ENCODE results near the gene OXTR.

The OXTR gene

GRCh38 chr3:8749316-8749715 lies 20.1 kb downstream of the OXTR start:
- Histone ChIP-seq H2BK15ac (ENCODE audit: low read depth, poor library complexity, severe bottlenecking) (no peak overlapping the region), H2BK12ac (ENCODE audit: low read length in 2 of 2) (no peak overlapping the region)

DNA sequence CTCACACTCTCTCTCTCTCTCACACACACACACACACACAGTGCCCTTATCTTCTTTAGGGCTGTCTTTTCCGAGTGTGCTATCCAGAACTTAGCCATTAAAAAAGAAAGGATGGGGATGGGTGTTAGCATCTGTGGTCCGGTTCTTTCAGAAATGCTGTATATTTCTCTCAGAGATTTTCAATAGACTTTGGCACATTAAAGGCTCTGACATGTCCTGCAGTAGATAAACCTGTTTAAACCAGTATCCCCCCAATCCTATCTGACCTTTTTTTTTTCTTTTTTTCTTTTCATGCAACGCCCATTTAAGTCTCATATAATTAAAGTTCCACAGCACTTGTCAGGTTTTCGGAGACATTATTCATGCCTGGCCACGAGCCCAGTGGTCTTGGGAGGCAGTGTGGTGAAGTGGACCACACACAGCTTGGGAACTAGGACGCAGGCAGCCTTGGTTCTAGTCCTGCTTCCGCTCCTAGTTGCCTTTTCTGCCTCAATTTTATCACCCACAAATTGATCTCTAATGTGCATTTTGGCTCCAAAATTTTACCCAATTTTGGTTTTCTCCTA lies 22.6 kb downstream of the OXTR start:
- 90% methylated on average over 6 of the region's 7 CpGs for WGBS

More at GRCh38 chr3:8749316-8749715, 20.1 kb downstream of the OXTR start:
- no peak overlapping the region for H3K14ac ChIP-seq (ENCODE audit: low read length in 2 of 2)
- no peak overlapping the region for H4K8ac ChIP-seq (ENCODE audit: low read length)
- no peak overlapping the region for H3K27ac ChIP-seq (ENCODE audit: low read length, poor library complexity, severe bottlenecking)
- no peak overlapping the region for H3K18ac ChIP-seq (ENCODE audit: low read depth in 1 of 2, low read length in 2 of 2)
- no peak overlapping the region for H3K4ac ChIP-seq (ENCODE audit: low read depth in 1 of 2, low read length in 2 of 2)
- H3K4me1 ChIP-seq (ENCODE audit: control insufficient read depth, insufficient read depth, low read depth, low read length) = peaks cover 3% of the 10 kb centered on the region
- peaks cover 0 to 17% of the 10 kb centered on the region in 2 experiments for H3K27me3 ChIP-seq (ENCODE audit: control insufficient read depth in 1 of 2, insufficient read depth in 1 of 2, low read length in 2 of 2)
- WGBS = 96% methylated on average over 3 of the region's 3 CpGs
- H3K36me3 ChIP-seq (ENCODE audit: control insufficient read depth in 1 of 2, insufficient read depth in 2 of 2, low read depth in 1 of 2, low read length in 2 of 2) = peaks cover 0 to 27% of the 10 kb centered on the region in 2 experiments
- no peak overlapping the region for H2BK120ac ChIP-seq (ENCODE audit: low read depth, low read length)
- no peak overlapping the region for H4K91ac ChIP-seq (ENCODE audit: low read length)
- peaks cover 9% of the 10 kb centered on the region for H3K79me1 ChIP-seq (replicated peaks; ENCODE audit: low read length, poor library complexity, severe bottlenecking)
- no peak overlapping the region for H2AK5ac ChIP-seq (ENCODE audit: low read length, severe bottlenecking)
- no peak overlapping the region for H3K4me3 ChIP-seq (ENCODE audit: insufficient read depth in 1 of 2, low read depth in 1 of 2, low read length in 2 of 2)
- H2BK5ac ChIP-seq (ENCODE audit: low read depth, low read length, poor library complexity, severe bottlenecking) = no peak overlapping the region
- no peak overlapping the region for H3K9ac ChIP-seq (ENCODE audit: low read length)
- H3K9me3 ChIP-seq (ENCODE audit: control insufficient read depth, low read length) = no peaks in the 10 kb centered on the region
- DNase-seq = no peak
- no peak overlapping the region for H3K23ac ChIP-seq (ENCODE audit: low read length in 2 of 2)
- H3K4me2 ChIP-seq (ENCODE audit: low read length, poor library complexity, severe bottlenecking) = no peak overlapping the region
- no peak overlapping the region for H2AFZ ChIP-seq (ENCODE audit: low read depth, low read length)

GRCh38 chr3:8745619-8746370 lies 23.6 kb downstream of the OXTR start:
- Histone ChIP-seq H3K36me3 (ENCODE audit: control insufficient read depth in 1 of 2, insufficient read depth in 2 of 2, low read depth in 1 of 2, low read length in 2 of 2) (peaks cover 0 to 9% of the 10 kb centered on the region in 2 experiments), H2BK5ac (ENCODE audit: low read depth, low read length, poor library complexity, severe bottlenecking) (no peak overlapping the region), H3K4me2 (ENCODE audit: low read length, poor library complexity, severe bottlenecking) (no peak overlapping the region), H3K27me3 (ENCODE audit: control insufficient read depth in 1 of 2, insufficient read depth in 1 of 2, low read length in 2 of 2) (peaks cover 0 to 13% of the 10 kb centered on the region in 2 experiments), H2AFZ (ENCODE audit: low read depth, low read length) (no peak overlapping the region), H2AK5ac (ENCODE audit: low read length, severe bottlenecking) (no peak overlapping the region), H3K18ac (ENCODE audit: low read depth in 1 of 2, low read length in 2 of 2) (no peak overlapping the region), H4K91ac (ENCODE audit: low read length) (no peak overlapping the region), H2BK15ac (ENCODE audit: low read depth, poor library complexity, severe bottlenecking) (no peak overlapping the region), H3K79me1 (replicated peaks; ENCODE audit: low read length, poor library complexity, severe bottlenecking) (no peaks in the 10 kb centered on the region), H3K23ac (ENCODE audit: low read length in 2 of 2) (no peak overlapping the region), H4K8ac (ENCODE audit: low read length) (no peak overlapping the region), H3K4ac (ENCODE audit: low read depth in 1 of 2, low read length in 2 of 2) (no peak overlapping the region), H2BK120ac (ENCODE audit: low read depth, low read length) (no peak overlapping the region), H3K14ac (ENCODE audit: low read length in 2 of 2) (no peak overlapping the region), H3K27ac (ENCODE audit: low read length, poor library complexity, severe bottlenecking) (no peak overlapping the region), H2BK12ac (ENCODE audit: low read length in 2 of 2) (no peak overlapping the region), H3K9me3 (ENCODE audit: control insufficient read depth, low read length) (no peaks in the 10 kb centered on the region), H3K9ac (ENCODE audit: low read length) (no peak overlapping the region), H3K4me1 (ENCODE audit: control insufficient read depth, insufficient read depth, low read depth, low read length) (peaks cover 7% of the 10 kb centered on the region), H3K4me3 (ENCODE audit: insufficient read depth in 1 of 2, low read depth in 1 of 2, low read length in 2 of 2) (no peak overlapping the region)
- DNase-seq = no peak
- 96% methylated on average over 25 of the region's 25 CpGs for WGBS

More for the DNA sequence above, 22.6 kb downstream of the OXTR start:
- Histone ChIP-seq H3K79me1 (replicated peaks; ENCODE audit: low read length, poor library complexity, severe bottlenecking) (no peaks in the 10 kb centered on the region), H2AK5ac (ENCODE audit: low read length, severe bottlenecking) (no peak overlapping the region), H3K4me2 (ENCODE audit: low read length, poor library complexity, severe bottlenecking) (no peak overlapping the region), H2BK15ac (ENCODE audit: low read depth, poor library complexity, severe bottlenecking) (no peak overlapping the region), H3K23ac (ENCODE audit: low read length in 2 of 2) (no peak overlapping the region), H3K4me1 (ENCODE audit: control insufficient read depth, insufficient read depth, low read depth, low read length) (peaks cover 4% of the 10 kb centered on the region), H4K91ac (ENCODE audit: low read length) (no peak overlapping the region), H3K27me3 (ENCODE audit: control insufficient read depth in 1 of 2, insufficient read depth in 1 of 2, low read length in 2 of 2) (peaks cover 0 to 13% of the 10 kb centered on the region in 2 experiments), H3K27ac (ENCODE audit: low read length, poor library complexity, severe bottlenecking) (no peak overlapping the region), H4K8ac (ENCODE audit: low read length) (no peak overlapping the region), H3K36me3 (ENCODE audit: control insufficient read depth in 1 of 2, insufficient read depth in 2 of 2, low read depth in 1 of 2, low read length in 2 of 2) (peaks cover 0 to 9% of the 10 kb centered on the region in 2 experiments), H2BK12ac (ENCODE audit: low read length in 2 of 2) (no peak overlapping the region), H3K9ac (ENCODE audit: low read length) (no peak overlapping the region), H3K18ac (ENCODE audit: low read depth in 1 of 2, low read length in 2 of 2) (no peak overlapping the region), H3K4me3 (ENCODE audit: insufficient read depth in 1 of 2, low read depth in 1 of 2, low read length in 2 of 2) (no peak overlapping the region), H3K4ac (ENCODE audit: low read depth in 1 of 2, low read length in 2 of 2) (no peak overlapping the region), H3K9me3 (ENCODE audit: control insufficient read depth, low read length) (no peaks in the 10 kb centered on the region), H2AFZ (ENCODE audit: low read depth, low read length) (no peak overlapping the region), H3K14ac (ENCODE audit: low read length in 2 of 2) (no peak overlapping the region), H2BK120ac (ENCODE audit: low read depth, low read length) (no peak overlapping the region), H2BK5ac (ENCODE audit: low read depth, low read length, poor library complexity, severe bottlenecking) (no peak overlapping the region)
- no peak for DNase-seq

- WGBS = 70% methylated on average over 2 of the region's 3 CpGs
- no peak overlapping the region for H4K91ac ChIP-seq (ENCODE audit: low read length)
These were observed 25.5 kb downstream of the OXTR start for GRCh38 chr3:8743911-8744310.

More at GRCh38 chr3:8743911-8744310, 25.5 kb downstream of the OXTR start:
- Histone ChIP-seq H3K4me1 (ENCODE audit: control insufficient read depth, insufficient read depth, low read depth, low read length) (peaks cover 16% of the 10 kb centered on the region), H2AK5ac (ENCODE audit: low read length, severe bottlenecking) (no peak overlapping the region), H3K9me3 (ENCODE audit: control insufficient read depth, low read length) (no peaks in the 10 kb centered on the region), H3K18ac (ENCODE audit: low read depth in 1 of 2, low read length in 2 of 2) (no peak overlapping the region), H2AFZ (ENCODE audit: low read depth, low read length) (no peak overlapping the region), H3K27ac (ENCODE audit: low read length, poor library complexity, severe bottlenecking) (no peak overlapping the region), H3K79me1 (replicated peaks; ENCODE audit: low read length, poor library complexity, severe bottlenecking) (no peaks in the 10 kb centered on the region), H2BK12ac (ENCODE audit: low read length in 2 of 2) (no peak overlapping the region), H2BK120ac (ENCODE audit: low read depth, low read length) (no peak overlapping the region), H3K4me2 (ENCODE audit: low read length, poor library complexity, severe bottlenecking) (no peak overlapping the region), H3K4me3 (ENCODE audit: insufficient read depth in 1 of 2, low read depth in 1 of 2, low read length in 2 of 2) (no peak overlapping the region), H3K27me3 (ENCODE audit: control insufficient read depth in 1 of 2, insufficient read depth in 1 of 2, low read length in 2 of 2) (peaks cover 0 to 13% of the 10 kb centered on the region in 2 experiments), H4K8ac (ENCODE audit: low read length) (no peak overlapping the region), H2BK5ac (ENCODE audit: low read depth, low read length, poor library complexity, severe bottlenecking) (no peak overlapping the region), H3K9ac (ENCODE audit: low read length) (no peak overlapping the region), H3K36me3 (ENCODE audit: control insufficient read depth in 1 of 2, insufficient read depth in 2 of 2, low read depth in 1 of 2, low read length in 2 of 2) (peaks cover 0 to 2% of the 10 kb centered on the region in 2 experiments), H3K14ac (ENCODE audit: low read length in 2 of 2) (no peak overlapping the region), H3K23ac (ENCODE audit: low read length in 2 of 2) (no peak overlapping the region), H2BK15ac (ENCODE audit: low read depth, poor library complexity, severe bottlenecking) (no peak overlapping the region), H3K4ac (ENCODE audit: low read depth in 1 of 2, low read length in 2 of 2) (no peak overlapping the region)
- no peak for DNase-seq
